ENCODE data around the gene GFY. TPM values are rescaled to one million over a fixed set of nuclear protein-coding genes. Genes with fewer than 3 reads are reported as not detected.

GFY gene
- total and polyA plus RNA-seq, 12 donors = not detected

- peak within 1 kb of the TSS in 4 of 5 donors; percentile 35 to 74 (median 72) for H3K27ac ChIP-seq
- intact Hi-C loops (cut with DNase I) = no loop called here
- H3K36me3 ChIP-seq (replicated peaks in 1 of 2) = no peaks in the 10 kb centered on the region
- TF ChIP-seq CTCF (IDR thresholded peaks at IDR 0.05) (peak; percentile 90 to 99 (median 96)), POLR2A (IDR thresholded peaks at IDR 0.05) (no peak)
- peak within 1 kb of the TSS in 3 of 4 donors; percentile 73 to 94 (median 73) for H3K4me3 ChIP-seq
- peaks cover 5 to 6% of the 10 kb centered on the region in 2 donors for H3K4me1 ChIP-seq (replicated peaks in 1 of 2)
- H3K27me3 ChIP-seq = no peaks in the 10 kb centered on the region
- H3K9me3 ChIP-seq (replicated peaks in 1 of 3) = no peaks in the 10 kb centered on the region
- 1 to 2% (median 1%) methylated on average over 9 to 33 of the region's 33 CpGs for WGBS, 4 donors
- DNase-seq = peak; percentile 70 to 87 (median 78)
These were observed 48.8 kb downstream of the GFY start, which contains the start of gene FLT3LG for GRCh38 chr19:49473868-49474541. TSS of gene FLT3LG (plus strand) at chr19:49474215. CDS start at chr19:49474640, 425 bp downstream.

- no peak for DNase-seq
- Histone ChIP-seq H3K4me1 (replicated peaks in 1 of 2) (peaks cover 5 to 6% of the 10 kb centered on the region in 2 donors), H3K27ac (peak overlapping the region in 2 of 5 donors; percentile 72 to 73), H3K36me3 (replicated peaks in 1 of 2) (no peaks in the 10 kb centered on the region), H3K9me3 (replicated peaks in 1 of 3) (no peaks in the 10 kb centered on the region), H3K4me3 (peak overlapping the region in 2 of 4 donors; percentile 73), H3K27me3 (no peaks in the 10 kb centered on the region)
- intact Hi-C loops (cut with DNase I) = no loop called here
- WGBS, 4 donors = 7 to 12% (median 8%) methylated on average over 9 to 11 of the region's 11 CpGs
- no peak for TF ChIP-seq POLR2A (IDR thresholded peaks at IDR 0.05)
- no peak for TF ChIP-seq CTCF (IDR thresholded peaks at IDR 0.05)
These were observed 49.3 kb downstream of the GFY start for GRCh38 chr19:49474542-49474924.

GRCh38 chr19:49475191-49475917, 50.2 kb downstream of the GFY start:
- no peak for DNase-seq
- intact Hi-C loops (cut with DNase I) = no loop called here
- peak overlapping the region in 1 of 5 donors; percentile 11 for H3K27ac ChIP-seq
- H3K36me3 ChIP-seq (replicated peaks in 1 of 2) = no peaks in the 10 kb centered on the region
- TF ChIP-seq CTCF (IDR thresholded peaks at IDR 0.05) (no peak), POLR2A (IDR thresholded peaks at IDR 0.05) (no peak)
- WGBS, 4 donors = 70 to 76% (median 74%) methylated on average over 14 to 15 of the region's 15 CpGs
- H3K4me3 ChIP-seq = no peak overlapping the region
- peaks cover 5 to 6% of the 10 kb centered on the region in 2 donors for H3K4me1 ChIP-seq (replicated peaks in 1 of 2)
- H3K27me3 ChIP-seq = no peaks in the 10 kb centered on the region
- no peaks in the 10 kb centered on the region for H3K9me3 ChIP-seq (replicated peaks in 1 of 3)

GRCh38 chr19:49475995-49476880, 51.0 kb downstream of the GFY start:
- TF ChIP-seq POLR2A (IDR thresholded peaks at IDR 0.05) (no peak), CTCF (IDR thresholded peaks at IDR 0.05) (peak in 5 of 6 experiments; percentile 6 to 31 (median 11))
- intact Hi-C loops (cut with DNase I) = no loop called here
- Histone ChIP-seq H3K36me3 (replicated peaks in 1 of 2) (no peaks in the 10 kb centered on the region), H3K4me1 (replicated peaks in 1 of 2) (peaks cover 5 to 6% of the 10 kb centered on the region in 2 donors), H3K4me3 (no peak overlapping the region), H3K27ac (no peak overlapping the region), H3K9me3 (replicated peaks in 1 of 3) (no peaks in the 10 kb centered on the region), H3K27me3 (no peaks in the 10 kb centered on the region)
- 59 to 81% (median 69%) methylated on average over 17 to 27 of the region's 27 CpGs for WGBS, 4 donors
- DNase-seq = no peak

All from adrenal gland (tissue), 12 donors.